Duodenal mucosa (tissue), 2 donors: ENCODE data around the gene KRT2.

ENCODE experiments used
- H3K27ac ChIP-seq: one replicate; pipeline ENCODE4 v1.7.0; 2013; ENCODE audit warnings: low read depth, low read length
- H3K27me3 ChIP-seq, 2 donors: one replicate each; pipeline ENCODE4 v1.7.0; 2013; ENCODE audit warnings: low read length in 2 of 2, control low read depth in 1 of 2; ENCODE audit not compliant: insufficient read depth in 2 of 2, control insufficient read depth in 1 of 2
- H3K36me3 ChIP-seq, 2 donors: one replicate each; pipeline ENCODE4 v1.7.0; 2013; ENCODE audit warnings: low read length in 2 of 2, control low read depth in 1 of 2; ENCODE audit not compliant: insufficient read depth in 2 of 2, control insufficient read depth in 1 of 2
- H3K4me1 ChIP-seq, 2 donors: one replicate each; pipeline ENCODE4 v1.7.0; 2013; ENCODE audit warnings: low read length in 2 of 2, control low read depth in 1 of 2; ENCODE audit not compliant: insufficient read depth in 2 of 2, control insufficient read depth in 1 of 2
- H3K4me3 ChIP-seq, 2 donors: one replicate each; pipeline ENCODE4 v1.7.0; 2013; ENCODE audit warnings: low read length in 2 of 2, low read depth in 1 of 2
- H3K9ac ChIP-seq, 2 donors: one replicate each; pipeline ENCODE4 v1.7.0; 2013; ENCODE audit warnings: low read length in 2 of 2, low read depth in 1 of 2
- H3K9me3 ChIP-seq, 2 donors: one replicate each; pipeline ENCODE4 v1.7.0; 2013; ENCODE audit warnings: low read length in 2 of 2, control low read depth in 1 of 2; ENCODE audit not compliant: control insufficient read depth in 1 of 2

The KRT2 gene

DNA sequence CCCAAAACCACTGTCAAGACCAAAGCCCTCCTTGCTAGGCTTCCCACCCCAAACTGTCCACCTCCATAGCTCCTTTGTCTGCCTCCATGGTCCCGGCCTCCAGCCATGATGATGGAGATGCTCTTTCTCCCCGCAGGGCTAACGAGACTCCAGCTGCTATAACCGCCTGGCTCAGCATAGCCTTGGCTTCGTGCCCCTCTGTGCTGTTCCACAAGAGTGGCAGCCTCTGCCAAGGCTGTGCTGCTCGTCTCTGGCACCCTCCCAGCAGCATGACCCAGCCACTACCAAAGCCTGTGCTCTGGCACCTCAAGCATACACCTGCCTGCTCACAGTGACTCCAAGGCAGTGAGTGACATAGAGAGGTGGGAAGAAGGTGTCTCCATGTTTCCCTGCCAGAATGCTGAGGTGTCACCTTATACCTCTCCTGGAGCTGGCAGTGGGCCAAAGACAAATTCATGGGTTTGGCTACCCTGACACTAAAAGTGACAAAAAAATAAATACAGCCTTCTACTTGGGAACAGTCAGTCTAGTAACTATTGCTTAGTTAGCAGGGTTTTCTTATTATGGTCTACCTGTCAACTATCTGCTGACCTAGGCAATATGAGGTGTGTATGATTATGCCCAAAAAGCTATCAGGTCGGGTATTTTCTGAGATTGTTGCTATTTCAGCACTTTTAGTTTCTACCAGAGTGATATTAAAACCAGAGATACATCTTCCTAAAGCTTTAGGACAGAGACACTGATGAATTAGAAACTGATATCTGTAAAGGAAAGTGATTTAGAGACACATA is 17.6 kb downstream of the KRT2 start:
- H3K27ac ChIP-seq, result no peak overlapping the region
- peaks cover 0 to 3% of the 10 kb centered on the region in 2 donors for H3K27me3 ChIP-seq
- no peak overlapping the region for H3K4me3 ChIP-seq
- H3K36me3 ChIP-seq, result no peaks in the 10 kb centered on the region
- H3K9ac ChIP-seq, result no peak overlapping the region
- peaks cover 9 to 14% of the 10 kb centered on the region in 2 donors for H3K4me1 ChIP-seq
- H3K9me3 ChIP-seq, result no peaks in the 10 kb centered on the region

DNA sequence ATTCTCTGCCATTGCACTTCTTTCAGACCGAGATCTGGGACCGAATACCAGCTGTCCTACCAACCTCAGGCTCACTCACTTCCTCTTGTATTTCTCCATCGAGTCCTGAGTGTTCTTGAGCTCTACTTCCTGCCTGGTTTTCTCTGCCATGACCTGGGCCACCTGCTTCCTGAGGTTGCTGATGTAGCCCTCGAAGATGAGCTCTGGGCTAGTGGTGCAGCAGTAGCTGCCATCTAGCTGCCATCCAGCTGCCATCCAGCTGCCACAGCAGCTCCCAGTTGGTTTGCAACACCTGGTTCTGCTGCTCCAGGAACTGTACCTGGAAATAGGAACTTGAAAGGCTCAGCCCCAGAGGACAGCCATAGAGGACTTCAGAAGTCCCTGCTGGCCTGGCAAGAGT is 18.6 kb downstream of the KRT2 start:
- no peak overlapping the region for H3K4me3 ChIP-seq
- no peaks in the 10 kb centered on the region for H3K9me3 ChIP-seq
- peaks cover 9 to 14% of the 10 kb centered on the region in 2 donors for H3K4me1 ChIP-seq
- no peak overlapping the region for H3K27ac ChIP-seq
- H3K27me3 ChIP-seq, result peaks cover 0 to 3% of the 10 kb centered on the region in 2 donors
- H3K9ac ChIP-seq, result no peak overlapping the region
- no peaks in the 10 kb centered on the region for H3K36me3 ChIP-seq

DNA sequence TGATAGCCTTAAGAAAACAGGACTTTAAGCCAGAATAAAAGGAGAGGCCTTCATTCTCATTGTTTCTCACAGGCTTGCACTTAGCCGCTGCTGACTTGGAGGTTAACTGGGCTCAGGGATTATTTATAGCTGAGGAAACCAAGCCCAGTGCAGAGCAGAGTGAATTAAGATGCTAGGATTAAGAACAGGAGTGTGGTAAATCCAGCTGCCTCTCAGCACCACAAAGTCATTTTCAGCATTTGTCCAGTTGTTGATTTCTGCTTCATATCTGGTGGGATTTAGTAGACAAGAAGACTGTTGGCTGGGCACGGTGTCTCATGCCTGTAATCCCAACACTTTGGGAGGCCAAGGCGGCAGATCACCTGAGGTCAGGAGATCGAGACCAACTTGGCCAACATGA is 19.4 kb downstream of the KRT2 start:
- no peak overlapping the region for H3K9ac ChIP-seq

DNA sequence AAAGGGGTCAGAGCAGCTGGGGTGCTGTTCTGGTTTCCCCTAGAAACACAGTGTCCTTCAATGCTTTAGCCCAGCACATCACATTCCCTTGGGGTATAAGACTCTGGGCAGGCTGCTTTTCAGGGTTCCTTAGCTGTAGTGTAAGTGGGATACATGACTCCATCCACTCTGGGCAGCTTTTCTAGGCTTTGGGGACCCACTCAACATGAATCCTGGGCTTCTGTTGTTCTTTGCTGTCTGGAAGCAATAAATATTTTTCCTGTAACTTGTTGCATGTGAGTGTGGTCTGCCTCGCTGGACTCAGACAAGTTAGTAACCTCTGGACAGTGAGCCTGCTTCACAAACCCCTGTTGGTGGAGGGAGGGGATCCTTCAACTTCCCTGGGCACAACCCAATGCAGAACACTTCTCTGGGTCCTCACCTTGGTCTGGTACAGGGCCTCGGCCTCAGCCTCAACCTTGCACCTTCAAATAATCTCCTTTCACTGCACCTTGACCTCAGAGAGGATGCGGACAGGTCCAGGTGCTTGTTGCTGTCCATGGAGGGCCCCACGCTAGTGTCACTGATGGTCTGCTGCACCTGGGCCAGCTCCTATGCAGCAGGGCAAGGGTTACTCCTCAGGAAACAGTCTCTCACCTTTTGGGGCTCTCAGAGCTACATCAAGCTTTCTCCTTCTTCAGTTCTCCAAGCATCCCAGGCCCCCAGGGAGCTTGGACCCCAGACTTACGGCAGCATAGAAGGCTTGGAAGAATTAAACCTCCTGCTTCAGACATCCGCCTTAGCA is 20.1 kb downstream of the KRT2 start:
- Histone ChIP-seq H3K4me1 (peaks cover 16 to 25% of the 10 kb centered on the region in 2 donors), H3K27me3 (peaks cover 0 to 3% of the 10 kb centered on the region in 2 donors), H3K4me3 (no peak overlapping the region), H3K9ac (no peak overlapping the region), H3K36me3 (no peaks in the 10 kb centered on the region), H3K27ac (no peak overlapping the region), H3K9me3 (no peaks in the 10 kb centered on the region)

More for the DNA sequence above, 19.4 kb downstream of the KRT2 start:
- H3K27me3 ChIP-seq, result peaks cover 0 to 3% of the 10 kb centered on the region in 2 donors
- peaks cover 13 to 17% of the 10 kb centered on the region in 2 donors for H3K4me1 ChIP-seq
- no peaks in the 10 kb centered on the region for H3K36me3 ChIP-seq
- H3K9me3 ChIP-seq, result no peaks in the 10 kb centered on the region
- H3K4me3 ChIP-seq, result no peak overlapping the region
- no peak overlapping the region for H3K27ac ChIP-seq

DNA sequence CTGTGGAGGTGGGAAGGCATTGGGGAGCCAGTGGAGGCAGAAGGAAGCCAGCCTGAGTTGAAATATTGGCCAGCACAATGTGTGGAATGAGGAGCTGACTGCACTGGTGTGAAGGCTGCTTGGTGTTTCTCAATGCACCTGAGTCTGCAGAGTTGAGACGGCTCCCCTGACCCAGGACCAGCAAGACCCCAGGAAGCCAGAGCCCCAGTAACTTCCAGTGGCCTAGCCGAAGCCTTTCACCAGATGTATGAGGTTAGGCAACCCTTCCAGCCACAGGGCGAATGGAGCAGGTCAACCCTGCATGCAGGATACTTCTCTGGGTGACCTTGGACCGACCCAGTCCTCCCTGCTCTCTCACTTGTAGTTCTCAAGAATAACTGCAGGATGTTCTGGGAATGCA is 20.7 kb downstream of the KRT2 start:
- no peak overlapping the region for H3K4me3 ChIP-seq
- no peaks in the 10 kb centered on the region for H3K36me3 ChIP-seq
- no peak overlapping the region for H3K9ac ChIP-seq
- H3K4me1 ChIP-seq, result peaks cover 11 to 24% of the 10 kb centered on the region in 2 donors
- no peak overlapping the region for H3K27ac ChIP-seq
- no peaks in the 10 kb centered on the region for H3K9me3 ChIP-seq
- peaks cover 0 to 3% of the 10 kb centered on the region in 2 donors for H3K27me3 ChIP-seq

DNA sequence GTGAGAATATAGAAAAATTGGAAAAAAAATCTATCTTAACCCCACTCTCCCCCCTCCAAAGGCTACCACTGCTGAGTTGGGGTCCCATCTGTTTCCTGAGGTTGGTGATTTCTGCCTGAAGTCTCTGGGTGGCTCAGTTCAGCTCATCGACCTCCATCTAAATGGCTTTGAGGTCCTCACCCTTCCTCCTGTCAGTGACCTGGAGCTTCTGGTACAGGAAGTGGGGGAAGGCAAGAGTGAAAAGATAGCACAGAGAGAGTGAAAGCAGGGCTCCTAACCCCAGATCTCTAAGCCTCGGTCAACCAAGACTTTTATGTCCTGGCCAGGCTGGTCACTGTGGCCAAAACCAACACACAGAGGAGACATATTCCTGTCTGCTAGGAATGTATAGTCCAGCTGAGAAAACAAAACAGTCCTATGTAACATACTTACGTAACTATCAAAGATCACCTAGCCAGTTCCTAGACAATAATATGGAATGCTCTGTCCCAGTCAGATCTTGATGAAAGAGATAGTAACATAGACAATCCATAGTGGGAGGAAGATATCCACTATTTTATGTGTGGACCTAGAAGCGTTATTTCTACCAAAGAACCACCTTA is 21.3 kb downstream of the KRT2 start:
- no peak overlapping the region for H3K4me3 ChIP-seq
- peaks cover 0 to 3% of the 10 kb centered on the region in 2 donors for H3K27me3 ChIP-seq
- no peak overlapping the region for H3K27ac ChIP-seq
- no peaks in the 10 kb centered on the region for H3K9me3 ChIP-seq
- no peak overlapping the region for H3K9ac ChIP-seq
- H3K4me1 ChIP-seq, result peaks cover 8 to 25% of the 10 kb centered on the region in 2 donors
- H3K36me3 ChIP-seq, result no peaks in the 10 kb centered on the region

DNA sequence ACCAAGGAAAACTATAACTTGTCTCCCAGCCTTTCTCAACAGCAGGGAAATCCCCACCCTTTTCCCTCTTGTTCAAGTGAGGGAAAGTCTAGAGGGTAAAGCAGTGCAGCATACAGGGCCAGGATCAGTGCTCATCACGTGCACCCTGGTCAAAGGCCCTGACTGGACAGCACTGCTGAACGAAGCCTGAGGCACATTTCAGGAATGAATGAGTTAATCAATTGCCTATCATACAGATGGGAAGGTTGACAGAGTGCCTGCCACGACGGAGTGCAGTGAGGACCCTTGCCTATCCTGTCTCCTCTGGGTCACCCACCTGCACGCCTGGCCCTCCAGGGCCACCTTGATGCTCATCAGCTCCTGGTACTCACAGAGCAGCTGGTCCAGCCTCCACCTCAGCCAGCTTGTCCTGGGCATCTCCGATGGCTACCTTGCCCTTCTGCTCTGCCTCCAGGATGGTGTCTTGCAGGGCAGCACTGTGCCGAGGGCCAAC is 22.0 kb downstream of the KRT2 start:
- Histone ChIP-seq H3K4me3 (no peak overlapping the region), H3K36me3 (no peaks in the 10 kb centered on the region), H3K9me3 (no peaks in the 10 kb centered on the region), H3K27ac (no peak overlapping the region), H3K27me3 (peaks cover 0 to 3% of the 10 kb centered on the region in 2 donors), H3K4me1 (peaks cover 8 to 25% of the 10 kb centered on the region in 2 donors), H3K9ac (no peak overlapping the region)

DNA sequence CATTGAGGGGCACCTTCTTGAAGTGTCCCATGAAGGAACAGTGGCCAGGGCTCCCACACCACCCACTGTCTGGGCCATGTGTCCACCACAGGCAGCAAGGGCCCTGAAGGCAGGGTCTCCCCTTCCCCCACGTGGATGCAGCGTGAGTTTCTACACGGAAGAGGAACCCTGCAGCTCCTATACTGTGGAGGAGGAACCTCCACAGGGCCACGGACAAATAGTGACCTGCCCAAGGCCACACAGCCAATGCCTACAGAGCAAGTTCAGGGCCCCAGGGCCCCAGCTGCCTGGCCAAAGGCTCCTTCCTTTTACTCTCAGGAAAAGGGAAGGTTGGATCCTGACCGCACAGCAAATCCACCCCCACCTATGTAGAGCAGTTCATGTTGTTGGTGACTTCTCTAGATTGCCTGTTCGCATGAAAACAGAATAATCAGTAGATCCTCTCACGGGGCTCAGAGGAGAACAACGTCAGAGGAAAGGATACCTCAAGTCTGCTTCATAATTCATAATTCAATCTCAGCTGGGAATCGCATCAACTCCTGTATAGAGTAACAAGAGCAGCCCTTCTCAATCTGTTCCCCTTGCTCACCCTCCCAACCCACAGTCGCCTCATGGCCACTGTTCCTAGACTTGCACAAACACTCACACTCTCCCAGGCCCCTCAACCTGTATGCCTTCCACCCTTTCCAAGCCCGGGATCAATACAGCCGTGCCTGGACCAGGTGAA is 22.6 kb downstream of the KRT2 start:
- H3K4me1 ChIP-seq, result peaks cover 8 to 25% of the 10 kb centered on the region in 2 donors
- H3K27ac ChIP-seq, result no peak overlapping the region
- H3K27me3 ChIP-seq, result peaks cover 0 to 3% of the 10 kb centered on the region in 2 donors
- H3K9me3 ChIP-seq, result no peaks in the 10 kb centered on the region
- H3K4me3 ChIP-seq, result no peak overlapping the region
- H3K9ac ChIP-seq, result no peak overlapping the region
- no peaks in the 10 kb centered on the region for H3K36me3 ChIP-seq

DNA sequence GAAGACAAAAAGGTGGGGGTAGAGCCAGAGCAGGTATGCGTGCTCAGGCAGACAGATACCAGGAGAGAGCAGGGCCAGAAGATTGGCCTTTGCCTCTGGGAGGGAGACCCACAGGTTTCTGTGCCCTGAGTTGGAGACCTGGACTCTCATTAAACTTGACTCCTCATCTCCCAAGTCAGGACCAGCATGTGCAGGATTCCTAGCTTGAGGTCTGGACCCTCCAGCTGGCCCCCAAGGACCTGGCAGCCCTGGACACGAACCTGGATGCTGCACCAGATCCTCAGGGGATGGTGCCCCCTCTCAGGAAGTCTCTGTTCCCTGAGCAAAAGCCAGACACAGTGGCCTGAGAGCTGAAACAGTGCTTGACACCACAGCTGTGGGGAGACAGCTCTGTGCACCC is 23.2 kb downstream of the KRT2 start:
- Histone ChIP-seq H3K27me3 (peaks cover 0 to 3% of the 10 kb centered on the region in 2 donors), H3K4me1 (peaks cover 8 to 25% of the 10 kb centered on the region in 2 donors), H3K9ac (no peak overlapping the region), H3K36me3 (no peaks in the 10 kb centered on the region), H3K9me3 (no peaks in the 10 kb centered on the region), H3K27ac (no peak overlapping the region), H3K4me3 (no peak overlapping the region)
